SU-DHL-6 (cell line): Measurements from ENCODE around the gene OR51M1.

Experiments
- CTCF ChIP-seq: fragments of 200-600 bp; sonication (generic); IDR thresholded peaks from one replicate; pipeline ENCODE4 v1.5.1; 2017; ENCODE audit warnings: antibody characterized with exemption, mild to moderate bottlenecking, low read length, moderate library complexity; ENCODE audit not compliant: insufficient read depth, poor library complexity, severe bottlenecking
- EZH2phosphoT487 ChIP-seq: fragments of 200-600 bp; sonication (generic), shearing (Covaris generic); conservative IDR thresholded peaks from 2 replicates; pipeline ENCODE4 v1.6.1; 2018; ENCODE audit warnings: mild to moderate bottlenecking, antibody characterized with exemption, low read length, moderate library complexity, mixed read lengths

- TF ChIP-seq CTCF (no peak), EZH2phosphoT487 (no peak)
Observed at GRCh38 chr11:5420993-5421392, 37.4 kb downstream of the OR51M1 start.
